Stimulated activated CD4-positive, alpha-beta T cell treated with anti-CD3 and anti-CD28 coated beads, Interleukin-4, amount 100 ng/mL, for 24 hours (primary cell): ENCODE data around the gene SDCCAG8.

Experiments used
- DNase-seq: peaks from one replicate; pipeline ENCODE4 v3.0.0-alpha.2; 2020

SDCCAG8 gene

GRCh38 chr1:243428617-243429342 is 172.9 kb downstream of the SDCCAG8 start:
- DNase-seq, result no peak

GRCh38 chr1:243431591-243431990 is 175.8 kb downstream of the SDCCAG8 start:
- no peak for DNase-seq

GRCh38 chr1:243432136-243432535 is 176.3 kb downstream of the SDCCAG8 start:
- no peak for DNase-seq

DNA sequence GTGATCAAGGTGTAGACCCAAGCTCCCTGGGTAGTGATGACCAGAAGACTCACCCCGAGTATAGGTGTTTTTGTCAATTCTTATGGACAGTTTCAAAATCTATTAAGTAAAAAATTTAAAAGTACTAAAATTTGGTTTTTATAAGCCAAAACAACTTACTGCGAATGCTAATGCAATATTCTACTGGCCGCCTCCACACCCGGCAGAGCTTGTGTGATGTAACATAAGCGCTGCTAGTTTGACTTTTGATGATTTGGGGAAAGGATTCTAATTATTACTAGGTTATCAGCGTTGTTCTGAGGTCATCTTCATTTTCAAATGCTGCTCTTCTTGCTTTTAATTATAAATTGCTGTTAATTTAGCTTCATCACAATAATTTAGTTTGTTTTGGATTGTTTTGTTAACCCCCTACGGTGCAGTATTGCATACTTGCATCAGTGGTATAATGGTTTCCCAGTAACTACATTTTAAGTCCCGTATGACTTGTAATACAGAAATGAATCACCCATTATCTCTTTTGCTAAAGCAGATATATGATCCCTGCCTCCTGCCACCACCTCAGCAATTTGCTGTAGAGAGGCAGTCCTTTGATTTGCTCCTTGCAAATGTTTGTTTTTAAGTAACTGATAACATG is 178.0 kb downstream of the SDCCAG8 start:
- no peak for DNase-seq

DNA sequence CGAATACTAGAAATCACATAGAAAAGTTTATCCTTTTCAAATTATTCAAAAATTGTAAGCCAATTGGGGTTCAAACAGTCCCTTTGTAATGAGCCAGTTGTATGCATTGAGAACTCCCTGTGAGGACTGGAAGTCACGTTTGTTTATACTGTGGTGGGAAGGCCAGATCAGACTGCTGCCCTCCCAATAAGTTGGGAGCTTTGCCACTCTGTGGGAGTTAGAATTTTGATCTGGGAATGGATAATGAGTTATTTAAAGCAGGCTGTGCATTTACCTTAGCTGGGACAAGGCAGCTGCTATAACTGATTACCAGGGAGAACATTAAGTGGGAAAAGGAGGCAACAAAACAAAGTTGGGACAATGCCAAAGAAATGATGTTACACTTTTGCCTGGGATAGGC is 178.8 kb downstream of the SDCCAG8 start:
- DNase-seq, result no peak

DNA sequence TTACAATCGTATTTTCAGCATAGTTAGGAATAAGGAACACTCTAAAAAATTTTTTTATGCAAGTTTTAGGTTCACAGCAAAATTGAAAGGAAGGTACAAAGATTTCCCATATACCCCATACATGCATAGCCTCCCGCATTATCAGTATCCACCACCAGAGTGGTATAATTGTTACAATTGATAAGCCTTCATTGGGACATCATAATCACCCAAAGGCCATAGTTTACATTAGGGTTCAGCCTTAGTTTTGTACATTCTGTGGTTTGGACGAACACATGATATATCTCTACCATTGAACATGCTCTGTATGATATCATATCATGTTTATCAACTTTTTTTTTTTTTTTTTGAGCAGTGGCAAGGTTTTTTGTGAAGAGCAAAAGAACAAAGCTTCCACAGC is 180.0 kb downstream of the SDCCAG8 start:
- DNase-seq, result no peak

DNA sequence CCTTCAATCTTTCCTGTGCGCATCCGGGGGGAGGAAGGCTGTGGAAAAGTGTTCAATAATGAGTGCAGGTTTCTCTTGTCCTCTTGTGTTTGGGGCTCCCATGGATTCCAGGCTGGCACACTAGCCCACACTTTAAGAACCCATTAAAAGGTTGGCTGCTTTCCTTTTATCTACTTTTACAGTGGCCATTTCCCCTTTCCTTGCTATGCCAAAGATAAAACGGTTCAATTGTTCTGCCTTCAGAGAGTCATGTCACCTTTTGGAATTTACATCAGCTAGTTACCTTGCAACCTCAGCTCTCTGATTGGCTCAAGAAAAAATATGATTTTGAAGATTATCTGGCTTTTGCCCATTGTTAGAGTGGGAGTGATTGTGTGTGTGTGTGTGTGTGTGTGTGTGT is 182.3 kb downstream of the SDCCAG8 start:
- DNase-seq, result no peak

GRCh38 chr1:243438815-243439214 is 183.0 kb downstream of the SDCCAG8 start:
- no peak for DNase-seq

DNA sequence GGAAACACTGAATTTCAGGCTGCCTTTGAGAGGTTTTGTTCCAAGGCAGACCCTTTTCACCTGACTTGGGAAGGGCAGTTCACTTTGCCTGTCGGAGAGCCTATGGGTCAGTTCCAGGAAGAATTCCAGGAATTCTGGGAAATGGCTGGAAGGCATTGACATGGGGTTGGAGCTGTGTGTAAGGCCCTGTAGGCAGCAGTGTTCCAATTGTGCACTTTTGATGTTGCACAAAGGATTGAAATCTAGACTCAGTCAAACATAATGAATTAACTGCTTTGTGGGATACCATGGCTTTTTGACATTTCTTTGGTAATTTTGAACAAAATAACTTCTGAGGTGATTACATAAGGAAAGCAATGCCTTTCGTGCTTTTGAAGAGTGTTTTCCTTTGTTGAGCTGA is 184.6 kb downstream of the SDCCAG8 start:
- no peak for DNase-seq

DNA sequence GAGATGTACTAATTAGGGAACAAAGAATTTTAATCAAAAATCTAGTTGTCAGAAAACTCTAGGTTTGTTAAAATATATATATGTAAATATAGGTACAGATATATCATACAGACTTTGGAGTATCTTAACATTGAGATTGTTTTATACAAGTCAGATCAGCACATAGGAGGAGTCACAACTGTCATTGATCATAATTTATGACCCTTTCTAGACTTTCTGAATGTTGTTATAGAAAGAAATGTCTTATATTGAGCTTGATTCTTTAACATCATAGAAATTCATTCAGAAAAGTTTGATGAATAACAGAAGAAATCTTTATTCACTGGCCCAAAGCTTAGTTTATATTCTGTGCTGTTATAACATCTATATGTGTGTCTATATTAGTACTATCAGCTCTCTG is 185.8 kb downstream of the SDCCAG8 start:
- no peak for DNase-seq

DNA sequence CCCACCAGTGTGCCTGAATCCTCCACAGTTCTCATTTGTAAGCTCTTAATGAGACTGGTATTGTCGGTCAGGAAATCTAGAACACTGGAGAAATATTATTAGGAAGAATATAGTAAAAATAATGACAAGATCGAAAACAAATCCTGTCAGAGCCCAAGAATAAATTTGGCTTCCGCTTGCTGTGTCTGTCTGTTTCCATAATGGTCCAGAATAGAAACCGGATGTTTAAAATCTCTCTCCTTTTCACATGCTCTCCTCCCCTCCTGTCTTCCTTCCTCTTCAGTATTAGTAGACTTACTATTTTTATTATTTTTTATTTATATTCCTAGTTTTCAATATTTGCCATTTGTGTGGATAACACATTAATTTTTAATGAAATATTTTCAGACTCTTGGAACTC is 187.7 kb downstream of the SDCCAG8 start:
- DNase-seq, result no peak

DNA sequence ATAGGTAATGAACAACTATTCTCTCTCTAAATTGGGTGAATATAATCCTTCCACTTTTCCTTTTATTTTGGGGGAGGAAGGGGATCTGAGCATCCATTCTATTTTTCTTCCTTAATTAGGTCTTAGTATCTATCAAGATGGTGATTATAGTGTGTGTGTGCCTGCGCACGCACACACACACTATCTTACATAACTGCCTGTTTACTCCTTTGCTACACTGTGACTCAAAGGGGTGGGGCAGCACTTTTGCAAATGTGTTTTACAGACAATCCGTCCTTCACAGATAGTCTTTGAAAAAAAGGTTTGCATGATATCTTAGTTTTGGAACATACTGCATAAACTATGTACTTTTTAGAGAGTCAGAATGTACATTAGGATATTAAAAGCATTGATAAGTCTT is 191.5 kb downstream of the SDCCAG8 start:
- no peak for DNase-seq

GRCh38 chr1:243447844-243448243 is 192.0 kb downstream of the SDCCAG8 start:
- no peak for DNase-seq

DNA sequence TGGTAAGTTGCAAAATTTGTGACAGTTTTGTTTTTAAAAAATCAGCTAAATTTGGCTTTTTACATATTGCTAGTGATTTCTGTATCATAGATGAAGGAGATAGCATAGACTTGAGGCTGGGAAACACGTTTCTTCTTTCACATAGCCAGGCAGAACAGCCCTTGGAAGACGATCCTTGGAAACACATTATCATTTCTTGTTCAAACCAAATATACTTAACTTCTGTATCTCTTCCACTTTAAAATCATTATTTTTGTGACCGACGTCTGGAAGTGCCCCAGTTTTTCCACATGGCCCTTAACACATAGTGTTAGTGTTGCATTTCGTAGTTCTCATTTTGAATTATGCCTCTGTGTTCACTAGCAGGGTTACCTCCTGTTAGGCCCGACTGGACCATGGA is 193.5 kb downstream of the SDCCAG8 start:
- DNase-seq, result no peak

- no peak for DNase-seq
These were observed 196.3 kb downstream of the SDCCAG8 start for GRCh38 chr1:243452092-243452491.

DNA sequence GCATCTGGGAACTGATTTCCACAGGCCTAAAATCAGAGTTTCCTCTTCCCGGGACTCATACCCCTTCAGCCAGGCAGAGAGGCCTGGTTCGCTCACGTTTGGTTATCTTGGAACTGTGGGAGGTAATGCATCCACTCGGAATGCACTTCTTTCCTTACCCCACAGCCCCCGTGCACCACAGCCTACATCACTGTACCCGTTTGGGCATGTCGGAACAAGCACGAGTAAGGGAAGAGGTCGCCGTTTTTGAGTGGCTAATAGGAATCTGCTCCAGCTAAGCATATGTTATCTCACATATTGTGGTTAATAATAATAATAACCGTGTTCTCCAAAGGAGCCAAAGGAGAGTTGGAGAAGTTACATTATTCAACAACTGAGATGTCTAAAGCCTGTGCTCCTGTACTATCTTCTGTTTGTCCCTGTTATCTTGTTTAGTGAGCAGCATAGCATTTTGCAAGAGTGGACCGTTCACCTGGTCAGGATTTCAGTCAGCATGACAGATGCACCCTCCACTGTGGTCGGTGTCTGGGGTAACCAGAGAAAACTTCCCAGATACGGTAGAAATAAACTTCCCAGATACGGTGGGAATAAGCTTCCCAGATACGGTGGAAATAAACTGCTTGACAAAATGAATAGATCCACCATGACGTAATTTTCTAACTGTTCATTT is 198.6 kb downstream of the SDCCAG8 start:
- no peak for DNase-seq

DNA sequence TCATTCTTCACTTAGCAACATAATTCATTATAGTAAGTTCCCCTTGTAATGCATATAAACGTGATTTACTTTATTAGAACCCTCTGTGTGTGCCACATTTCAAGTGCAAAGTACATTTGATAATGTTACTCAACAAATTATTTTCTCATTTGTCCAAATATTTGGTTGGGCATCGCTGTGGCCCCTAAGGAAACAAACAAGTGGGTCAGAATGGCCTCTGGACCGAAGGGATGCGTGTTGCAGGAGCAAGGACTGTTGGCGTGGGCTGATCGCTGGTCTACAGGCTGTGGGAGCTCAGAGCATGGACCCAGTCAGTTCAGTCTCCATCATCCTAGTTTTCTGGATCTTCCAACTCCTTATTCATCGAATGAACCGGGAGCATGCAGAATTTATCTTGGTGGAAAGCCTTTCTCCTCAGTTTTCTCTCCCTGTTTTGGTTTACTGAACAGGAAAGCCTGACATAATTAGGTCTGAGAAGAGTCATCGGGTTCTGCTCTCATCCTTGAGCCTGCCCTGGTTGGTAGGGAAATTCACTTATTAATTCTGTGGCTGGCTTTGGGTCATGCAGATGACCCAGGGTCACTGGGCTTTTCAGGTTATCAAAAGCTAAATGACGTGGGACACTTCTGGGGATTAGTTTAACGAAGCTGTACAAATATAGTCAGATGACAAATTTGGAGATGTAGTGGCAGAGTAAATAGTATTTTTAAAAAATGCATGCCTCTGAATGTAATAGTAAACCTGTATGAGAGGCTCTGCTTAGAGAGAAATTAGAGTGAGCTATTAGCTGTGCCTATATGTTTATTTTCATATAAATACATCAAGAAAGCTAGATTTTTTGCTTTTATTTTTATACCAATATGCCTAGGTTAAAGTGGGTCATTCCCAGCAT is 200.2 kb downstream of the SDCCAG8 start:
- no peak for DNase-seq

GRCh38 chr1:243457363-243457982 is 201.6 kb downstream of the SDCCAG8 start:
- no peak for DNase-seq

DNA sequence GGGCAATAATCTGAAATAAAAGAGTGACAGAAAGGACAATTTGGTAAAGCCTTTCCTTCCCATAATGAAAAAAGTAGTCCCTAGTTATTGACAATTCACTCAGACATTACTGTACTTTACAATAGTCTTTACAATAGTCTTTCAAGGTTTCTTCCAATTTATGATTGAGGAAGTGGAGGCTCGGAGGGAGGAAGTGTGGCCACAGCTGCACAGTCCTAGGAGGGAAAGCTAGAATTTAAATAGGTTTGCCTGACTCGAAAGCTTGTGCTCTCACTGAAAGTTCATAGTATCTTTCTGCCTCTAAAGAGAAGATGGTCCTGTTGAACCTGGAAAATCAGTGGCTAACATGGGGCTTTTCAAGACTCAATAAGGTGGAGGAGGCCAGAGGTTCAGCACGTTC is 203.2 kb downstream of the SDCCAG8 start:
- DNase-seq, result no peak

- no peak for DNase-seq
These were observed 205.9 kb downstream of the SDCCAG8 start for GRCh38 chr1:243461700-243462099.

DNA sequence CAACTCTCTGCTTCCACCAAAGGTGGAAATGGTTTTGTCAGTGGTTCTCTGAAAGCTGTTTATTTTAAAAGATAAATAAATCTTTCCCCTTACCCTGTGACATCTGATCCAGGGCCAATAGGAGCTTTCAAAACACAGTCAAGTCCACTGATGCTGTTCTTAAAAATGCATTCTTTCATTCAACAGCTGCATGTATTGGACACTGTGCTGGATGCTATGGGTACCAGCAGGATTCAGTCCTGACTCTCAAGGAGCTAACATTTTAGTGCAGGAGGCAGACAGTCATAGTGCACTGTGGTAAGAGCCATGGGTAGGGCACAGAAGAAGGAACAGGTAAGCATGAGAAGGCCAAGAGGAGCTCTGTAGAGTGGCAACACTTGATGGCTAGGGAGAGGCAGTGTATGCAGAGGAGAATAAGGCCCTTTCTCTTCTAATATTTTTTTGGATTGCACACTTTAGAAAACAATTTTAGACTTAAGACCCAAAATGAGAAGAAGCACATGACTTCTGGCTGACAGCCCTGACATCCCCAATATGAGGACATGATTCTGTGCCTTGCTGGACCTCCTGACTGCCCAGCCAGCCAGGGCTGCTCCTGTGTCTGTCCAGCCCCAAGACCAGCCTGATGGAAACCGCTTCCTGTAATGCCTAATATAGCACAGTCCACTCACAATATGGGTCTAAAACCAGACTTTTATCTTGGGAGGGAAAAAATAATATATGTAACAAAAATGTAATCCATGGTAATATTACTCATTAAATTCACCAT is 207.3 kb downstream of the SDCCAG8 start:
- DNase-seq, result no peak

DNA sequence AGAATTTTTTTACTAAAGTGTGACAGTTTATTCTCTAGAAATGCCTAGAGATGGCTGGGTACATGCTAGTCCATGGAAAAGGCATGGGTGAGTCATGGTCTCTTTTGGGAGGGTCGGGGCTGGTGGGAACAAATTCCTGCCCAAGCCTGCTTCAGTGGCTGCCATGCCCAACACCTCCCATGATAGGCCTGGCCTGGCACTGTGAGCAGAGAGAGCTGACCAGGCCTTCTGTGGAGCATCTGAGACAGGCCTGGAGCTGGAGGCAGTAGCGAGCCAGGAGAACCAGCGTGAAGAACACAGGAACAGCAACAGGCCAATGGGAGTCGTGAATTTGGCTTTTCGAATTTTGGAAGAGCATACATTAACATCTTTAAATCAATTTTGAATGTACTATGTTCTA is 209.2 kb downstream of the SDCCAG8 start:
- DNase-seq, result no peak
